Measurements from ENCODE around the gene PSMD14.

DNA sequence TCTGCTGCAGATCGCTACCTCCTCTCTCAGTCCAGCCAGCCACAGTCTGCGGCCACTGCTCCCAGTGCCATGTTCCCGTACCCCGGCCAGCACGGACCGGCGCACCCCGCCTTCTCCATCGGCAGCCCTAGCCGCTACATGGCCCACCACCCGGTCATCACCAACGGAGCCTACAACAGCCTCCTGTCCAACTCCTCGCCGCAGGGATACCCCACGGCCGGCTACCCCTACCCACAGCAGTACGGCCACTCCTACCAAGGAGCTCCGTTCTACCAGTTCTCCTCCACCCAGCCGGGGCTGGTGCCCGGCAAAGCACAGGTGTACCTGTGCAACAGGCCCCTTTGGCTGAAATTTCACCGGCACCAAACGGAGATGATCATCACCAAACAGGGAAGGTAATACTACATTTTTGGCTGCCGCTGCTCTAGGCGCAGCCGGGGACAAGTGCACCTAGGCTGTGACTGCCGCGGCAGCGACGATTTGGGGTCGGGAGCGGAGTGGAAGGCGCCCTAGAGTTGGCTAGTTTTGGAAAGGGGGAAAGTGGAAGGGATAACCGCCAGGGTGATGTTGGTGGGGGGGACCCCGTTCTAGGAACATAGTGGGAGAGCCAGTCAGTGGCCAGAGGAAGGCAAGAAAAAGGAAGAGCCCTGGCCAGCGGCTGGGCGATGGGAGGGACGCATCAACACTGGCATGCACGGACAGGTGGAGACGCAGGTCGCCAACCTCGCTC, 108.6 kb downstream of the PSMD14 start:
- TF ChIP-seq POLR2A (IDR thresholded peaks at IDR 0.05; ENCODE audit: control extremely low read depth in 1 of 2, low read depth in 2 of 2, low read length in 2 of 2) (no peak), EP300 (IDR thresholded peaks at IDR 0.05; ENCODE audit: borderline replicate concordance in 1 of 2, low read depth in 2 of 2, low read length in 2 of 2) (no peak), EZH2 (IDR thresholded peaks at IDR 0.05; ENCODE audit: low read depth, low read length, severe bottlenecking) (peak; percentile 100), TEAD4 (IDR thresholded peaks at IDR 0.05; ENCODE audit: low read depth, low read length) (no peak), RNF2 (IDR thresholded peaks at IDR 0.05; ENCODE audit: borderline replicate concordance, low read depth, low read length, missing control alignments, poor library complexity, severe bottlenecking) (peak; percentile 90), CHD2 (IDR thresholded peaks at IDR 0.05; ENCODE audit: low read length) (no peak), TAF1 (IDR thresholded peaks at IDR 0.05; ENCODE audit: low read depth, low read length) (no peak), CHD1 (IDR thresholded peaks at IDR 0.05; ENCODE audit: low read depth, low read length) (no peak), NRF1 (IDR thresholded peaks at IDR 0.05; ENCODE audit: low read depth, low read length) (no peak), CBX5 (IDR thresholded peaks at IDR 0.05; ENCODE audit: low read depth, low read length) (no peak), GABPA (IDR thresholded peaks at IDR 0.05; ENCODE audit: borderline replicate concordance, insufficient read depth, low read length) (no peak)
- TF ChIP-seq, protein P1, sequence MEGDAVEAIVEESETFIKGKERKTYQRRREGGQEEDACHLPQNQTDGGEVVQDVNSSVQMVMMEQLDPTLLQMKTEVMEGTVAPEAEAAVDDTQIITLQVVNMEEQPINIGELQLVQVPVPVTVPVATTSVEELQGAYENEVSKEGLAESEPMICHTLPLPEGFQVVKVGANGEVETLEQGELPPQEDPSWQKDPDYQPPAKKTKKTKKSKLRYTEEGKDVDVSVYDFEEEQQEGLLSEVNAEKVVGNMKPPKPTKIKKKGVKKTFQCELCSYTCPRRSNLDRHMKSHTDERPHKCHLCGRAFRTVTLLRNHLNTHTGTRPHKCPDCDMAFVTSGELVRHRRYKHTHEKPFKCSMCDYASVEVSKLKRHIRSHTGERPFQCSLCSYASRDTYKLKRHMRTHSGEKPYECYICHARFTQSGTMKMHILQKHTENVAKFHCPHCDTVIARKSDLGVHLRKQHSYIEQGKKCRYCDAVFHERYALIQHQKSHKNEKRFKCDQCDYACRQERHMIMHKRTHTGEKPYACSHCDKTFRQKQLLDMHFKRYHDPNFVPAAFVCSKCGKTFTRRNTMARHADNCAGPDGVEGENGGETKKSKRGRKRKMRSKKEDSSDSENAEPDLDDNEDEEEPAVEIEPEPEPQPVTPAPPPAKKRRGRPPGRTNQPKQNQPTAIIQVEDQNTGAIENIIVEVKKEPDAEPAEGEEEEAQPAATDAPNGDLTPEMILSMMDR (IDR thresholded peaks at IDR 0.05; ENCODE audit: control extremely low read depth in 1 of 3, insufficient read depth in 1 of 3, low read depth in 1 of 3, low read length in 3 of 3) = no peak
- TF ChIP-seq, protein P2, sequence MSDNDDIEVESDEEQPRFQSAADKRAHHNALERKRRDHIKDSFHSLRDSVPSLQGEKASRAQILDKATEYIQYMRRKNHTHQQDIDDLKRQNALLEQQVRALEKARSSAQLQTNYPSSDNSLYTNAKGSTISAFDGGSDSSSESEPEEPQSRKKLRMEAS (IDR thresholded peaks at IDR 0.05) = no peak

All from H1 (cell line).